Loucy (cell line): ENCODE measurements around the gene FAM193A.
"Not testable (repeated sequence)": the region's sequence is repeated elsewhere in the genome, so short reads cannot be mapped to it uniquely, and the experiment has no call there.

Source experiments
- CTCF ChIP-seq: fragments of 200-600 bp; sonication (generic); conservative IDR thresholded peaks from 2 replicates; pipeline ENCODE4 v1.5.1; 2014; ENCODE audit warnings: mild to moderate bottlenecking, antibody characterized with exemption, low read length
- EZH2phosphoT487 ChIP-seq: fragments of 200-600 bp; IDR thresholded peaks from 2 replicates; pipeline ENCODE4 v1.6.1; 2018; ENCODE audit warnings: antibody characterized with exemption, mild to moderate bottlenecking, moderate library complexity, borderline replicate concordance

- not testable (repeated sequence) for TF ChIP-seq CTCF, EZH2phosphoT487
Measured at GRCh38 chr4:2592014-2592413, 55.6 kb downstream of the FAM193A start.
